ENCODE measurements around the gene KRTAP4-2.

The KRTAP4-2 gene

DNA sequence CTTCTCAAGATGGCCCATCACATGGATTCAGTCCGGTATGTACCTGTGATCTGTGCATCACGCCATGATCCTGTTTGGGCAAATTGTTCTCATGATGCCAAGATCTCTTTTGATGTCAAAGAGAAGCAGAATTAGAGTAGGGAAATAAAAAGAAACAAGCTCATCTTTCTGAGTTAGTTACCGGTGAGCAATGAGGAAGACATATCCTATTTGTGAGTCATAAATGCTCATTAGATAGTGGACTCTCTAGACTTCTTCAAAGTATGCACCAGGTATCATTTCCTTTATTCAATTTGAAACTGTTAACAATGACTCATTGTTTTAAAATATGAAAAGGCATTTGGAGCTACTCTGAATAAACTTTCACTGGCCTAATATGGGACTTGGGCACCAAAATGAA, 46.0 kb downstream of the KRTAP4-2 start:
- no peaks in the 10 kb centered on the region for H3K4me1 Mint-ChIP-seq
- H3K9me3 Mint-ChIP-seq: no peaks in the 10 kb centered on the region
- H3K4me3 Mint-ChIP-seq: no peak overlapping the region
- H3K36me3 Mint-ChIP-seq (ENCODE audit: low read depth): no peaks in the 10 kb centered on the region
- TF ChIP-seq, protein P1, sequence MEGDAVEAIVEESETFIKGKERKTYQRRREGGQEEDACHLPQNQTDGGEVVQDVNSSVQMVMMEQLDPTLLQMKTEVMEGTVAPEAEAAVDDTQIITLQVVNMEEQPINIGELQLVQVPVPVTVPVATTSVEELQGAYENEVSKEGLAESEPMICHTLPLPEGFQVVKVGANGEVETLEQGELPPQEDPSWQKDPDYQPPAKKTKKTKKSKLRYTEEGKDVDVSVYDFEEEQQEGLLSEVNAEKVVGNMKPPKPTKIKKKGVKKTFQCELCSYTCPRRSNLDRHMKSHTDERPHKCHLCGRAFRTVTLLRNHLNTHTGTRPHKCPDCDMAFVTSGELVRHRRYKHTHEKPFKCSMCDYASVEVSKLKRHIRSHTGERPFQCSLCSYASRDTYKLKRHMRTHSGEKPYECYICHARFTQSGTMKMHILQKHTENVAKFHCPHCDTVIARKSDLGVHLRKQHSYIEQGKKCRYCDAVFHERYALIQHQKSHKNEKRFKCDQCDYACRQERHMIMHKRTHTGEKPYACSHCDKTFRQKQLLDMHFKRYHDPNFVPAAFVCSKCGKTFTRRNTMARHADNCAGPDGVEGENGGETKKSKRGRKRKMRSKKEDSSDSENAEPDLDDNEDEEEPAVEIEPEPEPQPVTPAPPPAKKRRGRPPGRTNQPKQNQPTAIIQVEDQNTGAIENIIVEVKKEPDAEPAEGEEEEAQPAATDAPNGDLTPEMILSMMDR (IDR thresholded peaks at IDR 0.05; ENCODE audit: unreplicated experiment in 3 of 3): no peak
- peaks cover 7% of the 10 kb centered on the region for H3K27me3 Mint-ChIP-seq (ENCODE audit: low read depth)
- no peak overlapping the region for H3K27ac Mint-ChIP-seq
